Activated naive CD4-positive, alpha-beta T cell treated with anti-CD3 and anti-CD28 coated beads, Interleukin-2, amount 50 U/mL, for 24 hours (primary cell): ENCODE data around the gene BAZ1A.

Experiments used
- H3K27ac Mint-ChIP-seq: one replicate; pipeline ENCODE4 v1.8.0; 2021; ENCODE audit warnings: mild to moderate bottlenecking, mixed read lengths
- H3K27me3 Mint-ChIP-seq: one replicate; pipeline ENCODE4 v1.8.0; 2021; ENCODE audit warnings: mixed read lengths
- H3K36me3 Mint-ChIP-seq: one replicate; pipeline ENCODE4 v1.8.0; 2021; ENCODE audit warnings: mixed read lengths
- H3K4me1 Mint-ChIP-seq: one replicate; pipeline ENCODE4 v1.8.0; 2021; ENCODE audit warnings: mixed read lengths
- H3K4me3 Mint-ChIP-seq: one replicate; pipeline ENCODE4 v1.8.0; 2021; ENCODE audit warnings: mild to moderate bottlenecking, mixed read lengths
- H3K9me3 Mint-ChIP-seq: one replicate; pipeline ENCODE4 v1.8.0; 2021; ENCODE audit warnings: mixed read lengths

Gene BAZ1A

DNA sequence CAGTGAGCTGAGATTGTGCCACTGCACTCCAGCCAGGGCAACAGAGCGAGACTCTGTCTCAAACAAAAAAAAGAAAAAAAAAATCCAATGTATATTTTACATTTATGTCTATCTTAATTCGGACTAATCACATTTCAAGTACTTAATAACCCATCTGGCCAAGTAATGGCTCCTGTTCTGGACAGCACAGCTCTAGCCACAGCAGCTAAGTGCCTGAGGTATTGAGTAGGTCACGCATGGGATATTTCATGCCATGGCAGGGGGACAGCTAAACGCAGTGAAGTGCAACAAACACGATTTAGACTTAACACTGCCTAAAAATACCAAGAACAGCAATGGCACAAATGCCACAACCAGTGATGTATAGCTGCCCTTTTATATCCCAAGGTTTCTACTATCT, 8.0 kb downstream of the BAZ1A start:
- peaks cover 9% of the 10 kb centered on the region for H3K36me3 Mint-ChIP-seq
- H3K27ac Mint-ChIP-seq = no peak overlapping the region
- no peaks in the 10 kb centered on the region for H3K9me3 Mint-ChIP-seq
- H3K27me3 Mint-ChIP-seq = no peaks in the 10 kb centered on the region
- peak overlapping the region; percentile 36 for H3K4me3 Mint-ChIP-seq
- H3K4me1 Mint-ChIP-seq = peaks cover 60% of the 10 kb centered on the region

DNA sequence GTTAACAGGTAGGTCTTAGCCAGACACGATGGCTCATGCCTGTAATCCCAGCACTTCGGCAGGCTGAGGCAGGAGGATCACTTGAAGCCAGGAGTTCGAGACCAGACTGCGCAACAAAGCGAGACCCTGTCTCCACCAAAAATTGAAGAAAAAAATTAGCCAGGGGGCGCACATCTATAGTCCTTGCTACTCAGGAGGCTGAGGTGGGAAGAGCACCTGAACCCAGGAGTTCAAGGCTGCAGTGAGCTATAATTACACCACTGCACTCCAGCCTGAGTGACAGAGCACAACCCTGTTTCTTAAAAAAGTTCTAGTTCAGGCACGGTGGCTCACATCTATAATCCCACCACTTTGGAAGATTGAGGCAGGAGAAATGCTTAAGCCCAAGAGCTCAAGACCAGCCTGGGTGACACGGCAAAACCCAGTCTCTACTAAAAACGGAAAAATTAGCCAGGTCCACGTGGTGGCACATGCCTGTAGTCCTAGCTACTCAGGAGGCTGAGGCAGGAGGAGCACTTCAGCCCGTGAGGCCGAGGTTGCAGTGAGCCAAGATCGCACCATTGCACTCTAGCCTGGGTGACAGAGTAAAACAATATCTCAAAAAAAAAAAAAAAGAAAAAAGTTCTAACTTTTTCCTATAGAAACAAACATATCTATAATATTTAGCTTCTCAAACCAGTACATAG, 9.1 kb downstream of the BAZ1A start:
- no peaks in the 10 kb centered on the region for H3K9me3 Mint-ChIP-seq
- H3K4me3 Mint-ChIP-seq = no peak overlapping the region
- H3K4me1 Mint-ChIP-seq = peaks cover 59% of the 10 kb centered on the region
- H3K27ac Mint-ChIP-seq = no peak overlapping the region
- peaks cover 11% of the 10 kb centered on the region for H3K36me3 Mint-ChIP-seq
- no peaks in the 10 kb centered on the region for H3K27me3 Mint-ChIP-seq

GRCh38 chr14:34863844-34864243, 11.3 kb downstream of the BAZ1A start:
- Mint-ChIP-seq H3K36me3 (peaks cover 15% of the 10 kb centered on the region), H3K9me3 (no peaks in the 10 kb centered on the region), H3K27ac (no peak overlapping the region), H3K4me3 (no peak overlapping the region), H3K4me1 (peaks cover 52% of the 10 kb centered on the region), H3K27me3 (no peaks in the 10 kb centered on the region)

DNA sequence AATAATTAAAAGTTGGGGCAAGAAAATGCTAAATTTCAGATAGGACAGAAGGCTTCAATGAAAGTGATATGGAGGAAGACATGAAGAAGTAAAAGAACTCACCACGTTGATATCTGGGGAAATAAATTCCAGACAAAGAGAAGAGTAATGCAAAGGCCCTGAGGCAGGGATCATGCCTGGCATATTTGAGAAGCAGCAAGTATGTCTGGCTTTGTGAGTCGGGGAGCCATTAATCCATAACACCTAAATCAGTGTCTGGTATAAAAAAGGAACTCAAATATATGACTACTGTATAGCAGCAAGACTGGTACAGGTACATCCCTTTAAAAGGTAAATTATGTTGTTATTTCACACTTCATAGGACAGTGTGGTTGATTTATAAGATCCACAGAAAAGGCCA, 16.4 kb downstream of the BAZ1A start:
- Mint-ChIP-seq H3K27ac (no peak overlapping the region), H3K4me3 (no peak overlapping the region), H3K9me3 (peaks cover 8% of the 10 kb centered on the region), H3K27me3 (no peaks in the 10 kb centered on the region), H3K36me3 (peaks cover 22% of the 10 kb centered on the region), H3K4me1 (peaks cover 59% of the 10 kb centered on the region)

- H3K9me3 Mint-ChIP-seq = peaks cover 8% of the 10 kb centered on the region
- H3K4me1 Mint-ChIP-seq = peaks cover 63% of the 10 kb centered on the region
- H3K27me3 Mint-ChIP-seq = no peaks in the 10 kb centered on the region
- peaks cover 26% of the 10 kb centered on the region for H3K36me3 Mint-ChIP-seq
- H3K27ac Mint-ChIP-seq = peak overlapping the region; percentile 60
- peak overlapping the region; percentile 45 for H3K4me3 Mint-ChIP-seq
Observed at GRCh38 chr14:34857689-34858449, 17.3 kb downstream of the BAZ1A start.

GRCh38 chr14:34853041-34853440, 22.1 kb downstream of the BAZ1A start:
- Mint-ChIP-seq H3K9me3 (peaks cover 8% of the 10 kb centered on the region), H3K27me3 (no peaks in the 10 kb centered on the region), H3K27ac (no peak overlapping the region), H3K4me1 (peaks cover 54% of the 10 kb centered on the region), H3K4me3 (no peak overlapping the region), H3K36me3 (peaks cover 22% of the 10 kb centered on the region)

GRCh38 chr14:34851395-34851794, 23.8 kb downstream of the BAZ1A start:
- H3K9me3 Mint-ChIP-seq = no peaks in the 10 kb centered on the region
- no peak overlapping the region for H3K4me3 Mint-ChIP-seq
- H3K4me1 Mint-ChIP-seq = peaks cover 45% of the 10 kb centered on the region
- no peak overlapping the region for H3K27ac Mint-ChIP-seq
- H3K36me3 Mint-ChIP-seq = peaks cover 16% of the 10 kb centered on the region
- no peaks in the 10 kb centered on the region for H3K27me3 Mint-ChIP-seq

- no peak overlapping the region for H3K4me3 Mint-ChIP-seq
- no peaks in the 10 kb centered on the region for H3K9me3 Mint-ChIP-seq
- H3K27me3 Mint-ChIP-seq = no peaks in the 10 kb centered on the region
- H3K27ac Mint-ChIP-seq = no peak overlapping the region
- H3K36me3 Mint-ChIP-seq = peaks cover 16% of the 10 kb centered on the region
- H3K4me1 Mint-ChIP-seq = peaks cover 48% of the 10 kb centered on the region
Observed at GRCh38 chr14:34845869-34846268, 29.3 kb downstream of the BAZ1A start.

- Mint-ChIP-seq H3K27me3 (no peaks in the 10 kb centered on the region), H3K9me3 (no peaks in the 10 kb centered on the region), H3K4me3 (peak overlapping the region; percentile 23), H3K4me1 (peaks cover 40% of the 10 kb centered on the region), H3K27ac (peak overlapping the region; percentile 63), H3K36me3 (peaks cover 17% of the 10 kb centered on the region)
Observed at GRCh38 chr14:34843011-34843554, 32.1 kb downstream of the BAZ1A start.

DNA sequence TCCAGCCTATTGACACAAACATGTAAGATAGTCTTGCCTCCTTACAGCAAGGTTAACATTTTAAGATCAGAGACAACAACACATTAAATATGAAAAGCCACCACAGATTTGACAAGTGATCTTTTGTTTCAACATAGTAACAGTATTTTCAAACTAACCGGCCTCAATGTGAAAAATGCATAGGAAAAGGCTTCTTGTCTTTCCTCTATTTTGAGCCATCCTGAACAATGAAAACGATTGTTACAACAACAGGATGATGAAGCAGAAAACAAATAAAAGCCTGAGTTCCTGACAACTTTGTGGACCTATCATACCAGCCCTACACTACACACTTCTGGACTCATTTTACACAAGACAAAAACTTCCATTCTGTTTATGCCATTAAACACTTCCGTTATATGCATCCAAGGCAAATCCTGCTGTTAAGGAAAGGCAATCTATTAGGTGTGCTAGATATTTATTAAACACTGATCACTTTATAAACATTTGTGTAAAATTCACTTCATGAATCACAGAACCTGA, 37.3 kb downstream of the BAZ1A start:
- no peaks in the 10 kb centered on the region for H3K27me3 Mint-ChIP-seq
- H3K27ac Mint-ChIP-seq = peak overlapping the region; percentile 17
- H3K4me1 Mint-ChIP-seq = peaks cover 49% of the 10 kb centered on the region
- no peaks in the 10 kb centered on the region for H3K9me3 Mint-ChIP-seq
- peaks cover 11% of the 10 kb centered on the region for H3K36me3 Mint-ChIP-seq
- H3K4me3 Mint-ChIP-seq = no peak overlapping the region

DNA sequence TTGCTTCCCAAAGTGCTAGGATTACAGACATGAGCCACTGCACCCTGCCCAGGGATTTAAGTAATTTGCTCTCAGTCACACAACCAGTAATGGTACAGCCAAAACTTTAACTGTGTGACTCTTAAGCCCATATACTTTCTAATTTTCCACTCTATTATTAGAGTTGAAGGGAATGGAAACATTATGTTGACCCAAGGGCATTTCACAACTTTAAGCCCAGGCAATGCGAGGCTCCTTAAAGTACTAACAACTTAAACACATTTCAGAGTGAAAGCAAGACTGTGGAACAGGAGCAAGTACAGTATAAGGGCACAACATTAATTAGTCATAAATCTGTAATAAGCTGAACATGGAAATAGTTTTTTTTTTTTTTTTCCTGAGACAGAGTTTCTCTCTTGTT, 39.8 kb downstream of the BAZ1A start:
- Mint-ChIP-seq H3K27ac (no peak overlapping the region), H3K4me3 (no peak overlapping the region), H3K36me3 (peaks cover 12% of the 10 kb centered on the region), H3K27me3 (no peaks in the 10 kb centered on the region), H3K4me1 (peaks cover 56% of the 10 kb centered on the region), H3K9me3 (no peaks in the 10 kb centered on the region)

GRCh38 chr14:34833549-34834523, 41.3 kb downstream of the BAZ1A start:
- H3K4me3 Mint-ChIP-seq = peak overlapping the region; percentile 43
- no peaks in the 10 kb centered on the region for H3K27me3 Mint-ChIP-seq
- H3K9me3 Mint-ChIP-seq = no peaks in the 10 kb centered on the region
- H3K27ac Mint-ChIP-seq = no peak overlapping the region
- peaks cover 16% of the 10 kb centered on the region for H3K36me3 Mint-ChIP-seq
- H3K4me1 Mint-ChIP-seq = peaks cover 65% of the 10 kb centered on the region

DNA sequence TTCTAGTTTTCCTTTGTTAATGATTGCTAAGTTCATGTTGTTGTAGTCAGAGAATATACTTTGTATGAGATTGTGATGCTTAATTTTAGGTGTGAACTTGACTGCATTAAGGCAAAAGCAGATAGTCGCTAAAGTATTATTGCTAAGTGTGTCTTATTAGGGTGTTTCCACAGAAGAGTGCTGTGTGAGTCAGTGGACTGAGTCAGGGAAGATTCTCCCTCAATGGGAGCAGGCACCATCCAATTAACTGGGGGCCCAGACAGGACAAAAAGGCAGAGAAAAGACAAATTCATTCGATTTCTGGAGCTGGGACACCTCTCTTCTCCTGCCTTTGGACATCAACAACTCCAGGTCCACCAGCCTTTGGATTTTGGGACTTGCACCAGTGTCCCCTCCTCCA, 48.5 kb downstream of the BAZ1A start:
- Mint-ChIP-seq H3K27me3 (no peaks in the 10 kb centered on the region), H3K36me3 (peaks cover 29% of the 10 kb centered on the region), H3K4me3 (no peak overlapping the region), H3K27ac (peak overlapping the region; percentile 11), H3K9me3 (no peaks in the 10 kb centered on the region), H3K4me1 (peaks cover 44% of the 10 kb centered on the region)

DNA sequence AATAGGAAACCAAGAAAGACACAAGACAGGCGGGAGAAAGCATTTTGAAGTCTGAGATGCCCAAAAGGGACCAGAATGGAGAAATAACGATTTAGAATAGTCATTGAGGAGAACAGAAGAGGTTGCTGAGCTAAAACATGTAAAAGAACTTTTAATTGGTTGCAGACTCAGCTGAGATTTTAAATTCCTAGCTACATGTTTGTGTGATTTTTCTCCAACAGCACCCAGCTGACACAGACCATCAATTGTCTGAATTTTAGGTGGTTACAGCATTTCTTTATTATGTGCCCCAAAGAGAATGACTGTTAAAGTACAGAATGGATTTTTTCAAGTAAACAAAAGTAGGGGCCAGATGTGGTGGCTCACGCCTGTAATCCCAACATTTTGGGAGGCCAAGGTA, 50.3 kb downstream of the BAZ1A start:
- Mint-ChIP-seq H3K27ac (peak overlapping the region; percentile 89), H3K4me3 (no peak overlapping the region), H3K4me1 (peaks cover 30% of the 10 kb centered on the region), H3K27me3 (no peaks in the 10 kb centered on the region), H3K9me3 (no peaks in the 10 kb centered on the region), H3K36me3 (peaks cover 34% of the 10 kb centered on the region)

GRCh38 chr14:34824256-34824655, 50.9 kb downstream of the BAZ1A start:
- Mint-ChIP-seq H3K4me3 (no peak overlapping the region), H3K27me3 (no peaks in the 10 kb centered on the region), H3K9me3 (no peaks in the 10 kb centered on the region), H3K4me1 (peaks cover 25% of the 10 kb centered on the region), H3K27ac (peak overlapping the region; percentile 89), H3K36me3 (peaks cover 31% of the 10 kb centered on the region)
